GM20431 (cell line): Measurements from ENCODE around the gene COG4.
"Not testable (repeated sequence)": the region's sequence is repeated elsewhere in the genome, so short reads cannot be mapped to it uniquely, and the experiment has no call there.

ENCODE experiments used
- in situ Hi-C: fragments of 300-500 bp; cut with MseI, MboI; formaldehyde crosslinking; loops from one replicate; pipeline ENCODE4 v1.15.0; 2020; ENCODE audit warnings: low sequenced_read_pairs; ENCODE audit not compliant: unreplicated experiment

COG4 gene

GRCh38 chr16:70465999-70466804 is 57.2 kb downstream of the COG4 start:
- in situ Hi-C loops = no loop called here

GRCh38 chr16:70463235-70463634 is 60.1 kb downstream of the COG4 start:
- in situ Hi-C loops = no loop called here

GRCh38 chr16:70460737-70461261 is 62.6 kb downstream of the COG4 start:
- in situ Hi-C loops = no loop called here

- in situ Hi-C loops = no loop called here
These were observed 65.7 kb downstream of the COG4 start for GRCh38 chr16:70457446-70458166.

GRCh38 chr16:70455910-70456309 is 67.4 kb downstream of the COG4 start:
- in situ Hi-C loops = no loop called here

GRCh38 chr16:70454222-70455034 is 68.9 kb downstream of the COG4 start, which contains the start of gene FCSK:
Gene FCSK (plus strand): TSS chr16:70454595. CDS start chr16:70463191, 8,596 bp downstream.
- in situ Hi-C loops = no loop called here

- in situ Hi-C loops = no loop called here
These were observed 69.5 kb downstream of the COG4 start for GRCh38 chr16:70453892-70454221.

GRCh38 chr16:70453117-70453891 is 70.0 kb downstream of the COG4 start:
- in situ Hi-C loops = no loop called here

- in situ Hi-C loops = not testable (repeated sequence)
These were observed 72.4 kb downstream of the COG4 start for GRCh38 chr16:70451004-70451340.

GRCh38 chr16:70450142-70451003 is 73.0 kb downstream of the COG4 start:
- in situ Hi-C loops = not testable (repeated sequence)

- in situ Hi-C loops = no loop called here
These were observed 75.3 kb downstream of the COG4 start for GRCh38 chr16:70448075-70448474.

- in situ Hi-C loops = no loop called here
These were observed 78.9 kb downstream of the COG4 start for GRCh38 chr16:70444249-70445063.

- in situ Hi-C loops = no loop called here
These were observed 81.0 kb downstream of the COG4 start for GRCh38 chr16:70442344-70442743.

- in situ Hi-C loops = no loop called here
These were observed 81.9 kb downstream of the COG4 start for GRCh38 chr16:70441406-70441990.

- in situ Hi-C loops = no loop called here
These were observed 83.2 kb downstream of the COG4 start for GRCh38 chr16:70440009-70440692.

- in situ Hi-C loops = no loop called here
These were observed 84.1 kb downstream of the COG4 start, which contains the start of gene ST3GAL2 for GRCh38 chr16:70438969-70439862. Gene ST3GAL2 (minus strand): TSS chr16:70439100. CDS start chr16:70398530, 40,570 bp downstream.
